HG03280 (cell line): ENCODE measurements around the gene HIRIP3.
"Not testable (repeated sequence)": the region's sequence is repeated elsewhere in the genome, so short reads cannot be mapped to it uniquely, and the experiment has no call there.

Experiments used
- ATAC-seq: cut with Tn5 transposase; IDR thresholded peaks from one replicate; pipeline ENCODE4 v1.9.1; 2021; ENCODE audit warnings: mild to moderate bottlenecking, moderate library complexity; ENCODE audit not compliant: unreplicated experiment

Gene HIRIP3

DNA sequence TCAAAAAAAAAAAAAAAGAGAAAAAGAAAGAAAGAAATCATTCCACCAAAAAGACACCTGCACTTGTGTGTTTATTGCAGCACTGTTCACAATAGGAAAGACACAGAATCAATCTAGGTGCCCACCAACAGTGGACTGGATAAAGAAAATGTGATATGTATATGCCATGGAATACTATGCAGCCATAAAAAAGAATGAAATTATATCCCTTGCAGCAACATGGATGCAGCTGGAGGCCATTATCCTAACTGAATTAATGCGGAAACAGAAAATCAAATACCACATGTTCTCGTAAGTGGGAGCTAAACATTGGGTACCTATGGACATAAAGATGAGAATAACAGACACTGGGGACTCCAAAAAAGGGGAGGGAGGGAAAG is 21.9 kb upstream of the HIRIP3 start:
- ATAC-seq: no peak

DNA sequence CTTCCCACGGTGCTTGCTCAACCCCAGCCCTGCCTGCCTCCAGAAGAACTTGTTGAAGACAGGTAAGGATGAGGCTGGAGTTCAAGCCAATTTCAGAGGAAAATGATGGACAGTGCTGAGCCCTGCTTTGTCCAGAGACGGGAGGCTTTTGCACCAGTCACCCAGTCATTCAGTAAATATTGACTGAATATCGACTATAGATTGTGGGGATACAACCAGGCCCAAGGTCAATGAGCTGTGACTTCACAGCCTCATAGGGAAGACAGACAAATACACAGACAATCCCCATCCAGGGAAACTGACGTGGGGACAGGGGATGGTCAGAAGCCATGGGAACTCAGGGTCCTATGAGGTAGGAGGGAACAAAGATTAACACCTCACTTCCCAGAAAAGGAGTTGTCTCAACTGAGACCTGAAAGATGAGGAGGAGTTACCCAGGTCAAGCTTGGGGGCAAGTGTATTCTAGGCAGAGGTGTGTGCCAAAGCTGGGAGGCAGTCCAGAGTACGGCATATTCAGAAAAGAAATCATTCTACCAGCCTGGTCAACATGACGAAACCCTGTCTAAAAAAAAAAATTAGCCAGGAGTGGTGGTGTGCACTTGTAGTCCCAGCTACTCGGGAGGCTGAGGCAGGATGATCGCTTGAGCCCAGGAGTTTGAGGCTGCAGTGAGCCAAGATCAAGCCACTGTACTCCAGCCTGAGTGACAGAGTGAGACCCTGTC is 21.3 kb upstream of the HIRIP3 start:
- ATAC-seq: no peak

DNA sequence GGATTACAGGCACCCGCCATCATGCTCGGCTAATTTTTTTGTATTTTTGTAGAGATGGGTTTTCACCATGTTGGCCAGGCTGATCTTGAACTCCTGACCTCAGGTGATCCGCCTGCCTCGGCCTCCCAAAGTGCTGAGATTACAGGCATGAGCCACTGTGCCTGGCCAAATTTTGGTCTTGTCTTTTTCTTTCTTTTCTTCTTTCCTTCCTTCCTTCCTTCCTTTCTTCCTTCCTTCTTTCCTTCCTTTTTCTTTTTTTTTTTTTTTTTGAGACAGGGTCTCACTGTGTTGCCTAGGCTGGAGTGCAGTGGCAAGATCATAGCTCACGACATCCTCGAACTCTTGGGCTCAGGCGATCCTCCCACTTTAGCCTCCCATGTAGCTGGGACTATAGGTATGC is 20.0 kb upstream of the HIRIP3 start:
- not testable (repeated sequence) for ATAC-seq

DNA sequence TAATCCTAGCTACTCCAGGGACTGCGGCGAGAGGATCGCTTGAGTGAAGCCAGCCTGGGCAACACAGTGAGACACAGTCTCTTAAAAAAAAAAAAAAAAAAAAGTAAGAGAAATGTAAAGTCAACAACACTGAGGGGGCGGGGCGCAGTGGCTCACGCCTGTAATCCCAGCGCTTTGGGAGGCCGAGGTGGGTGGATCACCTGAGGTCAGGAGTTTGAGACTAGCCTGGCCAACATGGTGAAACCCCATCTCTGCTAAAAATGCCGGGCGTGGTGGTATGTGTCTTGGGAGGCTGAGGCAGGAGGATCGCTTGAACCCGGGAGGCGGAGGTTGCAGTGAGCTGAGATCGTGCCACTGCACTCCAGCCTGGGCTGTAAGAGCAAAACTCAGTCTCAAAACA is 17.2 kb upstream of the HIRIP3 start:
- not testable (repeated sequence) for ATAC-seq

DNA sequence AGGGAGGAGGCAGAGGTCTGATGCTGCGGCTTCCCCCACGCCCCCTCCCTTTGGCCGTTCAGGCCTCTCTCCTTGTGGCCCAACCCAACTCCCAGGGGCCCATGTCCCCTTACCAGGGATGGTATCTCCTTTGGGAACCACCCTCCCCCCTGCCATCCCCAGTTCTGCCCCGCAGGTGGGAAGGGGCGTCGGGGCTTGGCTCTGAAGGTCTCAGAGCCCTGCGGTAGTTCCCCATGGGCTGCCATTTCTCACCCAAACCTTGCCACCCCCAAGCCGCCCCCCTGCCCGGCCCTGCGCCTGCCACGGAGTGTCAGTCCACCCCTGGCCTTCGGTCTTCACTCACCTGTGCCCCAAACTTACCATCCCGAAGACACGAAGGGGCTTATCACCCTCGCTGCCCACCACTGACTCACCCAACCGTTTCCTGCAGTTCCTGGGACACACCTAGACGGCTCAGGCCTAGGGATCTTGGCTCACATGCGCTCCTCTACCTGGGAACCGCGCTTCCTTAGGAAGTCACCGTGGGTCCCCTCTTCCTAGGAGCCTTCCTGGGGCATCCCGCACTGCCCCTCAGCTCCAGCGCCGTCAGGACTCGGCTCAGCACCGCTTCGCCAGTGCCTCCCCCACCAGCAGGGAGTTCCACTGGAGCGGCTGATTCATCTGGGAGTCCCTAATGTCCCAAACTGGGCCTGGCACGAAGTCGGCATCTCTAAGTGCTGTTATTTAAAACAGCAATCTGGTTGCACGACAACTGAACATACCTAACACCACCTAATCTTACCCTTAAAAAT is 16.5 kb upstream of the HIRIP3 start:
- no peak for ATAC-seq

DNA sequence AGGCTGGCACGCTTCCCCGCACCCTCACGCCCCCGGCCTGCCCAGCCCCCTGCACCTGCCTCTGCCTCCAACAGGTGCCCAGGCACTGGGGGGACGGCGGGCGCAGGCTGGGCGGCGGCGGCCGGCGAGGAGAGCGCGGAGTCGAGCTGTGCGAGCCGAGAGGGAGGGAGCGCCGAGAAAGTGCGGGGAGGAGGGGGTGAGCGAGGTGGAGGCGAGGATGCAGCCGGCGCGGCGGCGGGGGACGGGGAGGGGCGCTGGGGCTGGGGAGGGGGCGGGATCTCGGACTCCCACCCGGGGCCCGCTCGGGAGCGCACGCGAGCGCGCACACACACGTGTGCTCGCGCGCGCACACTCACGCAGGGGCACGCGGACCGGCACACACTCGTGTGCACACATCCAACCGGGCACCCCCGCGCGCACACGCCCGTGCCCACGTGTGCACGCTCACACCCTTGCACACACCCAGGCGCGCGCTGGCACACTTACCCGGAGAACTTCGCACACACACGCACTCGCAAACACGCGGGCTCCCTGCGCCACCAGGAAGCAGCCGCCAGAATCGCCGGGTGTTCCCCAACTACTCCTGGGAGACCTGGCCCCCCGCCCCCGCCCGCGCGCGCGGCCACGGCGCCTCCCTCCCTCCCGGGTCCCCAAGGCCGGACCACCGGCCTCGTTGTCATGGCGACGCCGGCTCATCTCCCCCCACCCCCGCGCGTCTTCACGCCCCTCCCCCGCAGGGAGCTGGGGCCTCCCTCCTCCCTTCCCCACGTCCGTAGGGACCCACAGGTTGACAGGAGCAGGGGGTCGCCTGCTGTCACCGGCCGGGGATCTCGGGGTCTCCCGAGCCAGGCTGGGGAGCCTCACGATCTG is 15.7 kb upstream of the HIRIP3 start, which contains the start of gene DOC2A:
TSS of gene DOC2A (minus strand) at position 184 of the 870 bp plus-strand sequence. CDS start 805 bp downstream, outside the sequence.
- ATAC-seq: no peak

DNA sequence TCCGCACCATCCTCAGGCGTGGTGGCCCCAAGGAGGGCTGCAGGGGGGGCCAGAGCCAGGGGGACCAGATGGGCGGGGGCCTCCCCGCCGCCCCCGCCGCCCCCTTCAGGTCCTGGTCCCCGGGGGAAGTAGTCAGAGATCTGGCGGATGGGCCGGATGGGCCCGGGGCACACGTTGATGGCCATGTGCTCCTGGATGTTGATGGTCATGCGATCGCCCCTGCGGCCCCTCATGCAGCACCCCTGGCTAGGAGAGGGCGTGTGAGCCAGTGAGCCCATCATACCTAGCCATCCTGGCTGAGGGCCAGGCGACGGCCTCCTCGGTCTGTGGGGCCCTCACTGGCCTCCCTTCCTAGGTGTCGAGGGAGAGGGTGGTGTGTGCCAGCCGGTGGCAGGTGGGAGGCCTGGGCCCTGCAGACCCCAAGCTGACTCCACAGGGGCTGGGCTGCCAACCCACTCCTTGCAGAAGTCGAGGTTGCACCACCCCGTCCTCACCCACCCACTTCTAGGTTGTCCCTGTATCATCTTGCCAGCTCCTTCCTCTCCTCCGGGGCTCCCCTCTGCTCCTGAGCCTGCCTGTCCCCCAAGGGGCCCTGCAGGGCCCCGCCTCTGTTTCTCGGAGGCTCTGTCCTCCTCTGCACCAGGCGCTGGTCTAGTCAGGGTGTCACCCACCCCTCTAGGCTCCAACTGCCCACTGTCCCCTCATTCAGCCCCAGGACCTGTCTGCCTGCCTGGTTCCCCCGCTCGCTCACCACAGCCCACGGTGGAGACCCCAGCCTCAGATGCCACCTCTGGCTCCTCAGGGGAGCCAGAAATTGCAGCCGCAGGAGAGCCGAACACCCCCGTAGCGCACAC is 14.8 kb upstream of the HIRIP3 start:
- no peak for ATAC-seq

DNA sequence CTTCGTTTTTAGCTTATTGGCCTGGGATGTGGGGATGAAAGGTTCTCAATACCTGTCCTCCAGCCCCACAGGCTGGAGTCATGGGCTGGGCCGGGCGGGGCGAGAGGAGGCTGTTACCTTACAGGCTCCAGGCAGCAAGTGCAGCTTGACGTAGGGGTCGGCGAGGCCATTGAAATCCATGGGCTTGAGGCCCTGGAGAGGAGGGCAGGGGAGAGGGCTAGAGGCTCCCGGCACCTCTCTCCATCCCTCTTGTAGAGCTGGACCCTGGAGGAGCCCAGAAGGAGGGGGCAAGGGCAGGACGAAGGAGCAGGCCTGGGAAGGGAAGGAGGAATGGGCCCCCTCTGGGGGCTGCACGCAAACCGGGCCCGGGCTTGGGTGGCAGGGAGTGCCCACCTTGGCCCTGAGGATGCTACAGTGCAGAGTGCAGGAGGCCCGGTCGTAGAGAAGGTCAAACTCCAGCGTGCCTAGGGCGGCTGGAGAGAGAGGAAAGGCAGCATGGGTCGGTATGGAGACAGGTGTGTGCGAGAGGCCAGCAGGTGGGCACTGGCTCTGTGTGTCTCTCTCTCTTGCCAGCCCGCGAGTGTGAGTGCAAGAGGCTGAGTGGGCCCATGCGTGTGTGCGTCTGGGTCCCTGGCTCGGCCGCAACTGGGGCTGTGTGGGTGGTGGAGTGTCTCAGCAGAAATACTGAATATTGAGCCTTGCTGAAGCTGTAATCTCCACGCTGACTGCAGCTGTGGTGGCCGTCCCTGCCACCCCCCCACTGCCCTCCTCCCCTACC is 13.9 kb upstream of the HIRIP3 start:
- no peak for ATAC-seq

DNA sequence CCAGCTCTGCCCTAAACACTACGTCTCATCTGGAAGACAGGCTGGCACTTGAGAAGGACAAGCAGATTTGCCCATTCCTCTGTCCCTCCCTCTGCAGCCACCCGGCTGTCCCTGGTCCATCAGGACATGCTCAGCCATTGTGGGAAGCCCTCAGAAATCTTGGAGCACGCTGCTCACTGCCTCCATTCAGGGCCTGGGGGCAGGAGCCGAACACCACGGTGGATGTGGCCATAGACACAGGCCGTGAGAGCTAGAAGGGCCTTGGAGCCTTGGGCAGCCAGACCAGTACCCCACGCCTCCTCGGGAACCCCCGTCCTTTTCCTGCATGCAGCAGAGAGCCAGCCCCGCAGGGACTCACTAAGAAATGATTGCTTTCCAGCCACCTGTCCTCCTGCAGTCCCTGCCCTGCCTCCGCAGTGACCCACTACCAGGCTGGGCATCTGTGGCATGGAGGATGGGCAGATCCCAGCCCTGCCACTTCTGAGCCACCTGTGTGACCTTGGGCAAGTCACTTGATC is 12.0 kb upstream of the HIRIP3 start:
- no peak for ATAC-seq

DNA sequence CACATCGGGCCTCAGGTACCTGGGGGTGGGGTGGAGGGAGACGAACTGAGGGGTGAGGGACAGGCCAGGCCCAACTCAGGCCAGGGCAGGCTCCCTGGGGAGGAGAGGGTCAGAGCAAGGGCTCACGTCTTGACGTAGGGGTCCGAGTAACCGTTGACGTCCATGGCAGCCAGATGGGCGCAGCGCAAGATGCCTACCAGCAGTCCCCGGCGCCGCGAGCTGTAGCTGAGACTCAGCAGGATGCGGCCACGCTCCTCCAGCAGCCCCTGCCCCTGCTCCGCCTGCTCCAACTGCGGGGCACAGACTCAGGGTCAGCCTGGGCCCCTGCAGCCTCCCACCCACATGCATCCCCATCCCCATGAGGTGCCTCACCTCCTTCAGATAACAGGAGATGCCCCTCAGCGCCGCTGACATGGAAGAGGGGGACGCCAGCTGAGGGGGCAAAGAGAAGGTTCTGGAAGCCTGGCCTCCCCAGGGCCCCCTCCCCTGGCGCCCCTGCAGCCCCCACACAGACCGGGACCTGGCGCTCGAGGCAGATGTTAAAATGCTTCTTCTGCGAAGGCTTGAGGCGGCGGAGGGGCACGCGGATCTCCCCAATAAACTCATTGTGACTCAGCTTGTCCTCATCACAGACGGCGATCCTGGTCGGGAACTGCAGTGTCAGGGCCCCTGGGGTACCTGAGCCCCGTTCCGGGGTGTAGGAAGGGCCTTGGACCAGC is 11.4 kb upstream of the HIRIP3 start:
- no peak for ATAC-seq

DNA sequence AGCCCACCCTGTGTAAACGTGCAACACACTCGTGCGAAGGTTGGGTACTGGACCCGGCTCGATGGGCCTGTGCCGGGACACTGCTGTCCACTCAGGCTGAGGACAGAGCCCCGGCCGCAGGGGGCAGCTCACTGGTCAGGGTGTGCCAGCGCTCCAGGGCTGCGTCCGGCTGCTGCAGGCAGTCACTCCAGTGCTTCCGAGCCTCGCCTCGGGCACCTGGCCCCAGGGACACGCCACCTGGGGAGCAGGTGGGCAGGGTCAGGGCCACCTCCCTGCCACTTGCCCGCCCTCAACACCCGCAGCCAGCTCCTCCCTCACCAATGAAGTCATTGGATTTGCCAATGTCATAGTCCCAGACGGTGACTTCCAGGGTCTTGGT is 10.7 kb upstream of the HIRIP3 start:
- no peak for ATAC-seq

DNA sequence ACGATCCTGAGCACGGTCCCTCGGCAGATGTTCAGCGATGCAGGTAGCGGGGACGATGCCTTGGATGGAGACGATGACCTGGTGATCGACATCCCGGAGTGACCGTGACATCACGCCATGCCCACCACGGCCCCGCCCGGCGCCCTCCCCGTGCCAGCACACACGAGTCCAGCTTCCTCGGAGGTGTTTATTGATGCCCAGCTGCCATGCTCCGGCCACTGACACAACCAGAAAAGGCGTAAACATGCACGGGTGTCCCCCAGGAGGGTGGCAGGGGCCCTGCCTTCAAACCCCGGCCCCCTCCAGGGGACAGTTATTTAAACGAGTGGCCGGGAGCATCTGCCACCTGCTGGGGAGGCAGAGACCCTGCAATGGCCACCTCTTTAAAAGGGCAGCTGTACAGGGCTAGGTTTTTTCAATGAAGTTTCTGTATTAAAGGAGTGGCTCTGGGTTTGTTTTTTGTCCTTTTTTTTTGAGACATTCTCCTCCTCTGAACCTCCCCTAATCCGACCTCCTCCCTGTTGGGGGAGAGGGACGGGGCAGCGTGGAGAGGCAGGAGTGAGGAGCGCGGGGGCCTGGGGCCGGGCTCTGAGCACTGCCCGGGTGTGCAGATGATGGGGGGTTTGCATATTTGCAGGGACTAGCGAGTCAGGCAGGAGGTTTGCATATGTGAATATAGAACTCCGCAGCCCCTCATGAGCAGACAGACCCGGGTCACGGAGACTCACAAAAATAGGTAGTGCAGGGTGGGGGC is 10.1 kb upstream of the HIRIP3 start:
- ATAC-seq: no peak

DNA sequence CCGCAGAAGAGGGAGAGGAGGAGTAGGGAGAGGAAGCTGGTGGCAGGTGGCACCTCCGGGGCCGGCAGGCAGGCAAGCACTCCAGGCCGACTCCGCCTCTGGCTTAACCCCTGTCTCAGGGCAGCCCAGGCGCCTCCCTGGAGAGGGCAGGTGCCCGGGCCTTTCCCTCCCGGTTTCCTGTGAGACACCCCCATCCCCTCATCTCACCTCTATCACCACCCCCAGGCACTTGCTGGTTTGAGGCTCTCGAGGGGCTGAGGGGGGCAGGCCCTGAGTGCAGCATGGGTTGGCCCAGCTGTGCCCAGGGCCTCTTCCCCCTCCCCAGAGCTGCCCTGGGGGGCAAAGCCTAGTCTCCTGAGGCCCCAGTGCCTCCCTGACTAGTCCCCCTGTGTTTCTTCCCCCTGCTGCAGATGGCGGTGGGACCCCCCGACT is 9.4 kb upstream of the HIRIP3 start:
- ATAC-seq: no peak

DNA sequence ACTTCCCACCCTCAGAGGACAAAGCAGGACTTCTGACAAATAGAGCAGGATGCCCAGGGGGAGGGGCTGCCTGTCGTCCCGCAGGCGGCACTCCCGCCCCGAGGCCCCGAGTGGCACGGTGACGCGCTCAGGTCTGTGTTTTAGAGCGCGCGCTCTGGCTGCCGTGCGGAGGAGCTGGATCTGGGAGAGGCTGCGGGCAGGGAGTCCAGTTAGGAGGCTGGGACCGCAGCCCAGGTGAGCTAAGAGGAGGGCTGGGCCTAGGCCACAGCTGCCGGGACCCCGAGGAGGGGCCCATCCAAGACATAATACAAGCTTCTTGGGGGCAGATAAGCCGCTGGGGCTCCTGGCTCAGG is 9.0 kb upstream of the HIRIP3 start:
- no peak for ATAC-seq

DNA sequence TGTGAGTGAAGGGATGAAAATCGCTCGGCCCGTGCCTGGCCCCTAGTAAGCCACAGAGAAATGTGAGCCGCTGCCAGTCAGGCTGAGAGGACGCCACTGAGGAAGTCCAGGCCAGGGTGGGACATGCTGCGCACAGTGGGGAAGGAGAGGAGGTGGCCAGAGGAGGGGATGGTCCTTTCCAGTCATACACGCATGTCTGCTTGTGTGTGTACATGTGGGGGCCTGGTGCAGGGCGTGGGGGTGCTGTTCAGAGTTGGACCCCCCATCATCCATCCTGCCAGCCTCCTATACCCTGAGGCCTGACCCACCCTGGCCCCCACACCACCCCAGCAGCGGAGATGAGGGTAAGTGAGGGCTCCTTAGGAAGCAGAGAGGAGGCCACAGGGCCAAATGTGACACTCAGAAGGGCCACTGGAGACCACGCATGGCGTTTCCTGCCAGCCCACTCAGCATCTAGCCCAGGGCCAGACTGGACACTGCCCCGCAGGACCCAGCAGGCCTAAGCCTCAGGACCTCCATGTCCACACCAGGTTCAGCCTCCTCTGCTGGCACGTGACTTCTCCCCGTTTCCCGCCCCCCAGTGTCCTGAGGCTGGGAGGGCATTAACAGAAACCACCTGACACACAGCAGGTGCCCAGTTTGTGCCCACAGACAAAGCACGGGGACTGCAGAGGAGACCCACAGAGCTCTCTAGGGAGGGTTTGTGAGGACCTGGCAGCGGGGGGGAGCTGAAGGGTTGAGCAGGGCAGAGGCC is 8.4 kb upstream of the HIRIP3 start:
- no peak for ATAC-seq

DNA sequence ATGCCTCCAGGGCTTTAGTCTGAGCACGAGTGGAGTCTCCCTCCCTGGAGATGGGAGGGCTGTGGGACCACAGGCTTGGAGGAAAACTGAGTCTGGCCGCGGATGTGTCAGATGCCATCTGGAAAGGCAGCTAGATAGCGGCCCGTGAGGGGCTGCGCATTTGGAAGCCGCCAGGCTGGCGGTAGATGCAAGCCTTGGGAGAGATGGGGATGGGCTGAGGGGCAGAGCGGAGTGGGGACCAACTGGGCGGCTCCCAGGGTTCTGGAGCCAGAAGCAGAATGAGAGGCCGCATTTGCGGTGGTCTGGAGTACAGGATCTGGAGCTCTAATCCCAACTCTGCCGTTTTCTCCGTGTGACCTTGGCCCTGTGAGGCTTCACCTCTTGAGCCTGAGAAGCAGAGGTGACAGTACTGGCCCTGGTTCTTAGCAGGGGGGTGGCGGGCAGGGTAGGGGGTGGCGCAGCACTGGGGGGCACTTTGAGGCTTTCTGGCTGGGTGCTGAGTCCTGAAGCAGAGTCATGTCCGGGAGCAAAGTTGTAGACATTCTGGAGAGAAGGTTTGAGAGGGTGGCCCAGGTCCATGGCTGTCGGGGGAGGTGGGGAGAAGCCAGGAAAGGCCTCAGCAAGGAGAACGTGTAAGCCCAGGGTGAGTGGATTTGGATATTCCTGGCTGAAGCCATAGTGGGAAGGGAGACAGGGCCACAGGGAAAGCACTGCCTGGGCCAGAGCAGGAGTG is 7.4 kb upstream of the HIRIP3 start:
- ATAC-seq: no peak
